ENCODE data around the gene CAP1.
"Not testable (repeated sequence)": the region's sequence is repeated elsewhere in the genome, so short reads cannot be mapped to it uniquely, and the experiment has no call there.

The CAP1 gene

GRCh38 chr1:40040511-40041465, at the start of gene CAP1:
Gene CAP1 (plus strand): TSS chr1:40040729. CDS start chr1:40059347, 18,618 bp downstream.
- peak; percentile 92 for DNase-seq (ENCODE audit: low read depth)
- peak within 1 kb of the TSS; percentile 89 for H3K4me3 ChIP-seq (ENCODE audit: low read depth, low read length)

GRCh38 chr1:39992234-39992633, 48.3 kb upstream of the CAP1 start:
- DNase-seq (ENCODE audit: low read depth) = no peak
- H3K4me3 ChIP-seq (ENCODE audit: low read depth, low read length) = no peak overlapping the region

- DNase-seq (ENCODE audit: low read depth) = no peak
- no peak overlapping the region for H3K4me3 ChIP-seq (ENCODE audit: low read depth, low read length)
Measured at GRCh38 chr1:39992888-39993287, 47.6 kb upstream of the CAP1 start.

- no peak for DNase-seq (ENCODE audit: low read depth)
Measured at GRCh38 chr1:39995973-39996393, 44.5 kb upstream of the CAP1 start.

GRCh38 chr1:39996396-39997004, 44.0 kb upstream of the CAP1 start:
- no peak for DNase-seq (ENCODE audit: low read depth)
- H3K4me3 ChIP-seq (ENCODE audit: low read depth, low read length) = no peak overlapping the region

More at GRCh38 chr1:39995973-39996393, 44.5 kb upstream of the CAP1 start:
- H3K4me3 ChIP-seq (ENCODE audit: low read depth, low read length) = no peak overlapping the region

- no peak for DNase-seq (ENCODE audit: low read depth)
- H3K4me3 ChIP-seq (ENCODE audit: low read depth, low read length) = no peak overlapping the region
Measured at GRCh38 chr1:40001456-40001855, 39.1 kb upstream of the CAP1 start.

GRCh38 chr1:40003156-40004093, 37.1 kb upstream of the CAP1 start:
- DNase-seq (ENCODE audit: low read depth) = no peak
- no peak overlapping the region for H3K4me3 ChIP-seq (ENCODE audit: low read depth, low read length)

GRCh38 chr1:40004857-40005256, 35.7 kb upstream of the CAP1 start:
- no peak overlapping the region for H3K4me3 ChIP-seq (ENCODE audit: low read depth, low read length)

GRCh38 chr1:40007481-40008034, 33.0 kb upstream of the CAP1 start:
- not testable (repeated sequence) for H3K4me3 ChIP-seq (ENCODE audit: low read depth, low read length); DNase-seq (ENCODE audit: low read depth)

More at GRCh38 chr1:40004857-40005256, 35.7 kb upstream of the CAP1 start:
- no peak for DNase-seq (ENCODE audit: low read depth)

- no peak overlapping the region for H3K4me3 ChIP-seq (ENCODE audit: low read depth, low read length)
- no peak for DNase-seq (ENCODE audit: low read depth)
Measured at GRCh38 chr1:40011198-40011597, 29.3 kb upstream of the CAP1 start.

GRCh38 chr1:40014253-40014706, 26.2 kb upstream of the CAP1 start:
- DNase-seq (ENCODE audit: low read depth) = no peak
- no peak overlapping the region for H3K4me3 ChIP-seq (ENCODE audit: low read depth, low read length)

- DNase-seq (ENCODE audit: low read depth) = peak; percentile 75
- H3K4me3 ChIP-seq (ENCODE audit: low read depth, low read length) = no peak overlapping the region
Measured at GRCh38 chr1:40014812-40015594, 25.5 kb upstream of the CAP1 start.

GRCh38 chr1:40017951-40018575, 22.5 kb upstream of the CAP1 start:
- no peak overlapping the region for H3K4me3 ChIP-seq (ENCODE audit: low read depth, low read length)
- DNase-seq (ENCODE audit: low read depth) = no peak

- DNase-seq (ENCODE audit: low read depth) = no peak
- H3K4me3 ChIP-seq (ENCODE audit: low read depth, low read length) = no peak overlapping the region
Measured at GRCh38 chr1:40020447-40021085, 20.0 kb upstream of the CAP1 start.

GRCh38 chr1:40023379-40023944, 17.1 kb upstream of the CAP1 start:
- H3K4me3 ChIP-seq (ENCODE audit: low read depth, low read length) = no peak overlapping the region
- no peak for DNase-seq (ENCODE audit: low read depth)

- DNase-seq (ENCODE audit: low read depth) = no peak
- no peak overlapping the region for H3K4me3 ChIP-seq (ENCODE audit: low read depth, low read length)
Measured at GRCh38 chr1:40024671-40025070, 15.9 kb upstream of the CAP1 start.

GRCh38 chr1:40027647-40028046, 12.9 kb upstream of the CAP1 start:
- no peak overlapping the region for H3K4me3 ChIP-seq (ENCODE audit: low read depth, low read length)
- DNase-seq (ENCODE audit: low read depth) = no peak

All from skeletal muscle cell (primary cell).